Measurements from ENCODE around the gene ATXN7L1.

Gene ATXN7L1

GRCh38 chr7:105625986-105626385 lies 250.4 kb downstream of the ATXN7L1 start:
- TF ChIP-seq CTCF (IDR thresholded peaks at IDR 0.05; ENCODE audit: control extremely low read depth, extremely low read depth, low read depth, missing control alignments), result no peak
- ChIA-PET POLR2A (no interaction called here), CTCF (no interaction called here)
- DNase-seq (ENCODE audit: extremely low spot score), result no peak

GRCh38 chr7:105623906-105624305 lies 252.5 kb downstream of the ATXN7L1 start:
- DNase-seq (ENCODE audit: extremely low spot score), result no peak
- POLR2A ChIA-PET, result no interaction called here
- no peak for TF ChIP-seq CTCF (IDR thresholded peaks at IDR 0.05; ENCODE audit: control extremely low read depth, extremely low read depth, low read depth, missing control alignments)
- CTCF ChIA-PET, result no interaction called here

- DNase-seq (ENCODE audit: extremely low spot score), result no peak
- ChIA-PET POLR2A (no interaction called here), CTCF (no interaction called here)
- TF ChIP-seq CTCF (IDR thresholded peaks at IDR 0.05; ENCODE audit: control extremely low read depth, extremely low read depth, low read depth, missing control alignments), result no peak
Measured at GRCh38 chr7:105623378-105623777, 253.0 kb downstream of the ATXN7L1 start.

- ChIA-PET CTCF (no interaction called here), POLR2A (no interaction called here)
- TF ChIP-seq CTCF (IDR thresholded peaks at IDR 0.05; ENCODE audit: control extremely low read depth, extremely low read depth, low read depth, missing control alignments), result no peak
- DNase-seq (ENCODE audit: extremely low spot score), result no peak
Measured at GRCh38 chr7:105622106-105622731, 254.2 kb downstream of the ATXN7L1 start.

- no peak for DNase-seq (ENCODE audit: extremely low spot score)
- POLR2A ChIA-PET, result no interaction called here
- CTCF ChIA-PET, result no interaction called here
- no peak for TF ChIP-seq CTCF (IDR thresholded peaks at IDR 0.05; ENCODE audit: control extremely low read depth, extremely low read depth, low read depth, missing control alignments)
Measured at GRCh38 chr7:105621617-105622016, 254.8 kb downstream of the ATXN7L1 start.

- DNase-seq (ENCODE audit: extremely low spot score), result no peak
- CTCF ChIA-PET, result interaction anchor here (1.1 kb wide), 1 partner anchor 18 kb away, joined by 3 read pairs; no protein-coding TSS in a partner anchor
- POLR2A ChIA-PET, result no interaction called here
- no peak for TF ChIP-seq CTCF (IDR thresholded peaks at IDR 0.05; ENCODE audit: control extremely low read depth, extremely low read depth, low read depth, missing control alignments)
Measured at GRCh38 chr7:105621176-105621575, 255.2 kb downstream of the ATXN7L1 start.

Measured in GM10248 (cell line).